ENCODE data around the gene AMBP.

Gene AMBP

GRCh38 chr9:114034196-114034595 is 43.9 kb downstream of the AMBP start:
- no peak for DNase-seq (ENCODE audit: extremely low read depth in 1 of 2, low read depth in 1 of 2)

- DNase-seq (ENCODE audit: extremely low read depth in 1 of 2, low read depth in 1 of 2), result no peak
Measured at GRCh38 chr9:114033397-114034103, 44.5 kb downstream of the AMBP start.

GRCh38 chr9:114031948-114032840 is 45.9 kb downstream of the AMBP start:
- no peak for DNase-seq (ENCODE audit: extremely low read depth in 1 of 2, low read depth in 1 of 2)

- DNase-seq (ENCODE audit: extremely low read depth in 1 of 2, low read depth in 1 of 2), result no peak
Measured at GRCh38 chr9:114031037-114031630, 47.0 kb downstream of the AMBP start.

- no peak for DNase-seq (ENCODE audit: extremely low read depth in 1 of 2, low read depth in 1 of 2)
Measured at GRCh38 chr9:114030364-114030763, 47.7 kb downstream of the AMBP start.

GRCh38 chr9:114029311-114030170 is 48.6 kb downstream of the AMBP start:
- no peak for DNase-seq (ENCODE audit: extremely low read depth in 1 of 2, low read depth in 1 of 2)

- DNase-seq (ENCODE audit: extremely low read depth in 1 of 2, low read depth in 1 of 2), result no peak
Measured at GRCh38 chr9:114028646-114029045, 49.5 kb downstream of the AMBP start.

- DNase-seq (ENCODE audit: extremely low read depth in 1 of 2, low read depth in 1 of 2), result no peak
Measured at GRCh38 chr9:114027863-114028465, 50.1 kb downstream of the AMBP start.

GRCh38 chr9:114027159-114027862 is 50.8 kb downstream of the AMBP start:
- DNase-seq (ENCODE audit: extremely low read depth in 1 of 2, low read depth in 1 of 2), result no peak

- DNase-seq (ENCODE audit: extremely low read depth in 1 of 2, low read depth in 1 of 2), result no peak
Measured at GRCh38 chr9:114026335-114026734, 51.8 kb downstream of the AMBP start.

- no peak for DNase-seq (ENCODE audit: extremely low read depth in 1 of 2, low read depth in 1 of 2)
Measured at GRCh38 chr9:114025760-114026159, 52.3 kb downstream of the AMBP start.

GRCh38 chr9:114025196-114025753 is 52.8 kb downstream of the AMBP start:
- no peak for DNase-seq (ENCODE audit: extremely low read depth in 1 of 2, low read depth in 1 of 2)

- no peak for DNase-seq (ENCODE audit: extremely low read depth in 1 of 2, low read depth in 1 of 2)
Measured at GRCh38 chr9:114023961-114024360, 54.1 kb downstream of the AMBP start.

GRCh38 chr9:114021578-114021977 is 56.5 kb downstream of the AMBP start:
- no peak for DNase-seq (ENCODE audit: extremely low read depth in 1 of 2, low read depth in 1 of 2)

GRCh38 chr9:114017741-114018715 is 60.1 kb downstream of the AMBP start:
- DNase-seq (ENCODE audit: extremely low read depth in 1 of 2, low read depth in 1 of 2), result no peak

GRCh38 chr9:114016629-114017423 is 61.3 kb downstream of the AMBP start:
- DNase-seq (ENCODE audit: extremely low read depth in 1 of 2, low read depth in 1 of 2), result no peak

GRCh38 chr9:114016101-114016500 is 62.0 kb downstream of the AMBP start:
- DNase-seq (ENCODE audit: extremely low read depth in 1 of 2, low read depth in 1 of 2), result no peak
